CD4-positive, CD25-positive, alpha-beta regulatory T cell (primary cell): ENCODE data around the gene LRRK2. TPM values are rescaled to one million over a fixed set of nuclear protein-coding genes. Genes with fewer than 3 reads are reported as not detected.

ENCODE experiments used
- ATAC-seq, 2 donors: fragments of 150-1000 bp; cut with Tn5 transposase; one replicate each; pipeline ENCODE4 v1.10.0; 2021; ENCODE audit warnings: low read depth in 2 of 2, moderate number of reproducible peaks in 2 of 2, moderate library complexity in 1 of 2
- DNase-seq, 3 donors: peaks; one replicate each; pipeline versions ENCODE4 v3.0.0 to v3.0.0-alpha.2; 2012 to 2022; ENCODE audit warnings: mixed read lengths in 1 of 3
- H3K27ac ChIP-seq: one replicate; pipeline ENCODE4 v1.7.0; 2013; ENCODE audit warnings: mild to moderate bottlenecking, low read length; ENCODE audit not compliant: insufficient read depth, poor library complexity, severe bottlenecking
- H3K27me3 ChIP-seq: one replicate; pipeline ENCODE4 v1.7.0; 2013; ENCODE audit warnings: low read length; ENCODE audit not compliant: control insufficient read depth, insufficient read depth
- H3K36me3 ChIP-seq: one replicate; pipeline ENCODE4 v1.7.0; 2013; ENCODE audit warnings: mild to moderate bottlenecking, low read length, moderate library complexity; ENCODE audit not compliant: control insufficient read depth, insufficient read depth
- H3K4me1 ChIP-seq: 2 replicates; pipeline ENCODE4 v1.7.0; 2013; ENCODE audit warnings: mild to moderate bottlenecking, low read length; ENCODE audit not compliant: insufficient read depth, control insufficient read depth, poor library complexity, severe bottlenecking
- H3K4me3 ChIP-seq: one replicate; pipeline ENCODE4 v1.7.0; 2013; ENCODE audit warnings: low read depth, mild to moderate bottlenecking, low read length, moderate library complexity
- H3K9me3 ChIP-seq, 2 experiments: 1 replicate in 1 of 2; 2 replicates in 1 of 2; pipeline ENCODE4 v1.7.0; 2013; ENCODE audit warnings: low read length in 2 of 2, mild to moderate bottlenecking in 1 of 2, moderate library complexity in 1 of 2; ENCODE audit not compliant: control insufficient read depth in 2 of 2
- H3K27ac Mint-ChIP-seq, 3 donors: one replicate each; pipeline ENCODE4 v1.8.0; 2020 to 2022; ENCODE audit warnings: mild to moderate bottlenecking in 3 of 3, mixed read lengths in 3 of 3, moderate library complexity in 2 of 3
- H3K27me3 Mint-ChIP-seq: one replicate; pipeline ENCODE4 v1.8.0; 2022; ENCODE audit warnings: mild to moderate bottlenecking, mixed read lengths
- H3K36me3 Mint-ChIP-seq: one replicate; pipeline ENCODE4 v1.8.0; 2020; ENCODE audit warnings: mixed read lengths
- H3K4me1 Mint-ChIP-seq, 4 donors: one replicate each; pipeline ENCODE4 v1.8.0; 2020 to 2022; ENCODE audit warnings: mixed read lengths in 4 of 4, mild to moderate bottlenecking in 1 of 4
- H3K4me3 Mint-ChIP-seq, 4 donors: one replicate each; pipeline ENCODE4 v1.8.0; 2020 to 2022; ENCODE audit warnings: mild to moderate bottlenecking in 4 of 4, mixed read lengths in 4 of 4, moderate library complexity in 3 of 4
- H3K9me3 Mint-ChIP-seq, 7 donors: one replicate each; pipeline ENCODE4 v1.8.0; 2020 to 2022; ENCODE audit warnings: mixed read lengths in 7 of 7, mild to moderate bottlenecking in 3 of 7, moderate library complexity in 2 of 7
- polyA plus RNA-seq, 4 donors: library from polyadenylated mRNA; unstranded; fragments of 300-500 nt; fragmentation: Illumina TruSeq; gene quantifications; one replicate each; pipeline ENCODE4 v1.2.3, GENCODE V29; 2021
- total RNA-seq: library from RNA; stranded (reverse); gene quantifications from one replicate; pipeline ENCODE4 v1.2.3, GENCODE V29; 2022

The LRRK2 gene
- total and polyA plus RNA-seq, 5 donors from 2014 or later: 0.15 to 0.44 TPM; not detected in 3

GRCh38 chr12:40331886-40332285, 107.1 kb downstream of the LRRK2 start:
- Histone ChIP-seq H3K4me1 (no peaks in the 10 kb centered on the region), H3K4me3 (no peak overlapping the region), H3K9me3 (peaks cover 0 to 4% of the 10 kb centered on the region in 2 experiments), H3K27me3 (no peaks in the 10 kb centered on the region), H3K27ac (no peak overlapping the region), H3K36me3 (no peaks in the 10 kb centered on the region)
- ATAC-seq (no peak), DNase-seq (no peak)
- Mint-ChIP-seq H3K9me3 (peaks cover 0 to 13% (median 0%) of the 10 kb centered on the region in 7 donors), H3K36me3 (no peaks in the 10 kb centered on the region), H3K27me3 (no peaks in the 10 kb centered on the region), H3K4me3 (no peak overlapping the region), H3K27ac (no peak overlapping the region), H3K4me1 (no peaks in the 10 kb centered on the region)

GRCh38 chr12:40335991-40336390, 111.2 kb downstream of the LRRK2 start:
- DNase-seq (no peak), ATAC-seq (no peak)
- Mint-ChIP-seq H3K36me3 (no peaks in the 10 kb centered on the region), H3K27ac (no peak overlapping the region), H3K4me3 (no peak overlapping the region), H3K4me1 (no peaks in the 10 kb centered on the region), H3K9me3 (peaks cover 0 to 5% (median 0%) of the 10 kb centered on the region in 7 donors), H3K27me3 (no peaks in the 10 kb centered on the region)
- Histone ChIP-seq H3K4me1 (no peaks in the 10 kb centered on the region), H3K36me3 (no peaks in the 10 kb centered on the region), H3K27me3 (no peaks in the 10 kb centered on the region), H3K9me3 (peaks cover 0 to 2% of the 10 kb centered on the region in 2 experiments), H3K27ac (no peak overlapping the region), H3K4me3 (no peak overlapping the region)

- no peaks in the 10 kb centered on the region for H3K4me1 ChIP-seq
- Mint-ChIP-seq H3K27ac (no peak overlapping the region), H3K4me3 (no peak overlapping the region), H3K36me3 (no peaks in the 10 kb centered on the region), H3K9me3 (peaks cover 0 to 5% (median 0%) of the 10 kb centered on the region in 7 donors), H3K4me1 (no peaks in the 10 kb centered on the region), H3K27me3 (no peaks in the 10 kb centered on the region)
- H3K27ac ChIP-seq: no peak overlapping the region
- H3K9me3 ChIP-seq: no peaks in the 10 kb centered on the region
- ATAC-seq: no peak
- no peak for DNase-seq
- H3K27me3 ChIP-seq: no peaks in the 10 kb centered on the region
- no peaks in the 10 kb centered on the region for H3K36me3 ChIP-seq
- no peak overlapping the region for H3K4me3 ChIP-seq
Observed at GRCh38 chr12:40336573-40337199, 111.9 kb downstream of the LRRK2 start.

GRCh38 chr12:40338071-40338470, 113.3 kb downstream of the LRRK2 start:
- DNase-seq (no peak), ATAC-seq (no peak)
- Histone ChIP-seq H3K4me3 (no peak overlapping the region), H3K27ac (no peak overlapping the region), H3K4me1 (no peaks in the 10 kb centered on the region), H3K27me3 (no peaks in the 10 kb centered on the region), H3K9me3 (no peaks in the 10 kb centered on the region), H3K36me3 (no peaks in the 10 kb centered on the region)
- Mint-ChIP-seq H3K27me3 (no peaks in the 10 kb centered on the region), H3K4me3 (no peak overlapping the region), H3K4me1 (no peaks in the 10 kb centered on the region), H3K9me3 (peaks cover 0 to 5% (median 0%) of the 10 kb centered on the region in 7 donors), H3K36me3 (no peaks in the 10 kb centered on the region), H3K27ac (no peak overlapping the region)

DNA sequence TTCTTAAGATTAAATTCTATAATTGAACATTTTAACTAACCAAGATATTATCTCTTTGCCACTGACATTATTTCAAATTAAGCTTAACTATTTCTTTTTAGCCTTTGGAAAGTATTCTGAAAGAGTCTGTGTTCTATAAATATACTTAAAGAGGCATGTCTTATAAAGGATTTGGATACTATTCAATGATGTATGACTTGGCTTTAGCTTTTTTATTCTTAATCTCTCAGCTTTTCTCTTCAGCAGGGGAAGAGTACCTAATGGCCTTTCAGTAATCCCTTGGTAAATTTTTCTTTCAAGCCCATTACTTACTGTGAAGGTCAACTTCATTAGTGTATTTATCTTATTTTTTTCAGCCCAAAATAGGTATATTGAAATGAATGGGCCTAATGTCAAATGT, 113.8 kb downstream of the LRRK2 start:
- Mint-ChIP-seq H3K9me3 (peaks cover 0 to 4% (median 0%) of the 10 kb centered on the region in 7 donors), H3K27me3 (no peaks in the 10 kb centered on the region), H3K4me3 (no peak overlapping the region), H3K4me1 (no peaks in the 10 kb centered on the region), H3K36me3 (no peaks in the 10 kb centered on the region), H3K27ac (no peak overlapping the region)
- Histone ChIP-seq H3K4me1 (no peaks in the 10 kb centered on the region), H3K36me3 (no peaks in the 10 kb centered on the region), H3K27ac (no peak overlapping the region), H3K27me3 (no peaks in the 10 kb centered on the region), H3K4me3 (no peak overlapping the region), H3K9me3 (no peaks in the 10 kb centered on the region)
- ATAC-seq: no peak
- DNase-seq: no peak

- Mint-ChIP-seq H3K4me3 (no peak overlapping the region), H3K4me1 (no peaks in the 10 kb centered on the region), H3K27me3 (no peaks in the 10 kb centered on the region), H3K27ac (no peak overlapping the region), H3K36me3 (no peaks in the 10 kb centered on the region), H3K9me3 (peaks cover 0 to 2% (median 0%) of the 10 kb centered on the region in 7 donors)
- DNase-seq (no peak), ATAC-seq (no peak)
- H3K4me3 ChIP-seq: no peak overlapping the region
- H3K9me3 ChIP-seq: no peaks in the 10 kb centered on the region
- H3K4me1 ChIP-seq: no peaks in the 10 kb centered on the region
- no peaks in the 10 kb centered on the region for H3K27me3 ChIP-seq
- no peak overlapping the region for H3K27ac ChIP-seq
- H3K36me3 ChIP-seq: no peaks in the 10 kb centered on the region
Observed at GRCh38 chr12:40342010-40342409, 117.2 kb downstream of the LRRK2 start.

GRCh38 chr12:40343124-40343523, 118.3 kb downstream of the LRRK2 start:
- Histone ChIP-seq H3K27ac (no peak overlapping the region), H3K9me3 (no peaks in the 10 kb centered on the region), H3K36me3 (no peaks in the 10 kb centered on the region), H3K4me1 (no peaks in the 10 kb centered on the region), H3K27me3 (no peaks in the 10 kb centered on the region), H3K4me3 (no peak overlapping the region)
- H3K4me1 Mint-ChIP-seq: no peaks in the 10 kb centered on the region
- H3K4me3 Mint-ChIP-seq: no peak overlapping the region
- no peaks in the 10 kb centered on the region for H3K36me3 Mint-ChIP-seq
- peaks cover 0 to 2% (median 0%) of the 10 kb centered on the region in 7 donors for H3K9me3 Mint-ChIP-seq
- H3K27me3 Mint-ChIP-seq: no peaks in the 10 kb centered on the region
- ATAC-seq (no peak), DNase-seq (no peak)
- no peak overlapping the region for H3K27ac Mint-ChIP-seq

DNA sequence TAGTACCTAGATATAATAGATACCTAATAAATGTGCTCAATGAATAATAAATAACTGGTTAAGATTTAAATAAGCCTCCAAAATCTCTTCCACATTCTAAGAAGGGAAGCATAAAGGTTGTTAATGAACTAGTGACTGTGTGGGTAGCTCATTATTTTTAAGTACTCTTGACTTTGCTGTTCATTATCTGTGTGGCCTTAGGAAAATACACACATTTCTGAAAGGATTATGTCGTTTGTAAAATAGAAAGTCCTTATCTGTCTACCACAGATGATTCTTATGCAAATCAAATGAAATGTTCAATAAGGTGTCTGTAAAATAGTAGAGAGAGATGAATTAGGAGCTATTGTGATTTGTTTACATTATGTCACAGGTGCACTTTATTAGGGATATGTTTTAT, 119.5 kb downstream of the LRRK2 start:
- no peak overlapping the region for H3K27ac Mint-ChIP-seq
- no peaks in the 10 kb centered on the region for H3K27me3 Mint-ChIP-seq
- no peak overlapping the region for H3K4me3 Mint-ChIP-seq
- no peaks in the 10 kb centered on the region for H3K4me1 Mint-ChIP-seq
- Histone ChIP-seq H3K9me3 (no peaks in the 10 kb centered on the region), H3K27me3 (no peaks in the 10 kb centered on the region), H3K27ac (no peak overlapping the region), H3K36me3 (no peaks in the 10 kb centered on the region), H3K4me3 (no peak overlapping the region), H3K4me1 (no peaks in the 10 kb centered on the region)
- peaks cover 0 to 4% (median 0%) of the 10 kb centered on the region in 7 donors for H3K9me3 Mint-ChIP-seq
- ATAC-seq (no peak), DNase-seq (no peak)
- no peaks in the 10 kb centered on the region for H3K36me3 Mint-ChIP-seq
